ENCODE results near the gene IFNA17.
"Not testable (repeated sequence)": the region's sequence is repeated elsewhere in the genome, so short reads cannot be mapped to it uniquely, and the experiment has no call there.

IFNA17 gene

GRCh38 chr9:21228122-21228521, at the start of gene IFNA17:
Gene IFNA17, minus strand, starts transcription at chr9:21228222. Its CDS starts 49 bp downstream, at chr9:21228173.
- peak in 1 of 3 donors; percentile 0 for DNase-seq

DNA sequence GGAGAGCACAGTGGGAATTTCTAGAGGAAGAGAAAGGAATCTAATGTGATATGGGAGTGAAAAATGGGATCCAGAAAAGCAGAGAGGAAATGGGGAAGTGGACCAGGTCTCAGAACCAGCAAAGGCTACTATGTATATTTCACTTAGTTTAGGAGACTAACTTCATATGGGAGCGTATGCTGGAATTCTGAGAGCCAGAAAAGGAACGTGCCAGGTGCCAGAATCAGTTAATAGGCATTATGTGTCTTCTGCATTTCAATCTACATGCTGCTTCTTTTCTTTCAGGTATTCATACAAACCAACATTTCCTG, 40.3 kb upstream of the IFNA17 start:
- no peak for DNase-seq

DNA sequence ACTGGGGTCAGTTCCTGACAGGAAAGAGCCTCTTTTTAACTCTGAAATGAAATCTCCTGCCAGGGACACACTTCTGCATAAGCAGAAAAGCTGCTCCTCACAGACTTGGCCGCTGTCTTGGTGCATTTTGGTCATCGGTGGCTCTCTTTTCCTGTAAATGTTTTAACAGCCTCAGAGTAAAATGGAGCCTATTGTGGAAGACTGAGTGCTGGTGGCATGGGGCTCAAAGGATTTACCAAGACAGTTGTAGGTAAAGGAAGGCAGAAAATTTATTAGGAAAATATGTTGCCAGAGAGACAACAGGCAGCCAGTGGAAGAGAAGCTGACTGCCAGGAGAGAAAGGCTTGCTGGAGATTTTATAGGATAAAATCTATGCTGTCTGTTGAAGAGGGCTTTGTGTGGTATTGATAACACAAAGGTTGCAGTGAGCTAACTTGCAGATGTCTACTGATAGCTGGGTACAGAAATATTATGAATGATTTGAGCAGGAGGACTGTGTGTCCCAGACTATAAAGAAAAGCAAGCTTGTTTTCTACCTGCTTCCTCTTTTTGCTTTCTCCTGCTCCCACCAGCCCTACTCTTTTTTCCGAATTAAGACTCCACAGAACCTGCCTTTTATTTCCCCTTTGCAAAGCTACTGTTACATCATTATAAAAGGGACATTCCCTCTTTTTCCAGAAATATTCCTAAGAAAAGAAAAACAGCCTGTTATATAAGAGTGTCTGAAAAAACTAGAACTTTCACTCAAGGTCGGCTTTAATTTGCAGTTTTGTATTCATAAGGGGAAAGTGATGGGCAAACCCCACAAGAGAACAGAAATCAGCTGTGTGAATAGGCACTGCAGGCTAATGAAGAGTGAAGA, 39.7 kb upstream of the IFNA17 start:
- peak in 1 of 3 donors; percentile 7 for DNase-seq

GRCh38 chr9:21266733-21267484, 38.9 kb upstream of the IFNA17 start:
- no peak for DNase-seq

DNA sequence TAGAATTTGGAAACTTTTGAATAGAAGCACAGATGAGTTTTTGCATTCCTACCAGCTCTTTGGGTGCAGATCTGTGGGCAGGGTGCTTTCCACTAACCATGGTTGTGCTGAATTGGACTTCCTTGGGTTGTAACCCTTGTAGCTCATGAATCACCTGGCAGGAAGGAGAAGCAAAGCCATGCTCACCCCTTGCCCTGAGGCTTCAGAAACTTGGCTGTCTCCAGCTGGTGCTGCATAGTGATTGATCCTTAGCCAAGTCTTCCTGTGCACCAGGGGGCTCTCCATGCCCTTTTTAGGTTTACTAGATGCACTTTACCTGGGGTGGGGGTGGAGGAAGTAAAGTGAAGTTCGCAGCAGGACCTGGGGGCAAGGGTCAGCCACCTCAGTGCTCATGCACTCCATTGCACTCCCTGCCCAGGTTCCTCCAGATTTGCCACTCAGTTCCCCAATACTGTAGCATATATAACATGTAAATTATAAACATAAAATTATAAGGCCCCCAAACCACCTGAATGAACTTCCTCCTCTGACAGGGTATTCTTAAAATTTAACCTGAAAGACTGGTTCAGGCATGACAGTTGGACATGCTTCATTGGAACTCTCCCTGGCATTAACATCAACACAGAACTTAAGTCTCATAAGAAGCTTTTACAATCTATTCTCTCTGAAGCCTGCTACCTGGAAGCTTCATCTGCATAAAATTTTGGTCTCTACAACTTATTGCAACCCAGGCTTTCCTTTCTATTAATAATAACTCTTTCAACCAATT, 37.6 kb upstream of the IFNA17 start:
- DNase-seq = no peak

- DNase-seq = no peak
Observed at GRCh38 chr9:21255538-21256212, 27.7 kb upstream of the IFNA17 start.

- peak; percentile 82 to 90 (median 88) for DNase-seq
Observed at GRCh38 chr9:21252721-21253547, 24.9 kb upstream of the IFNA17 start.

- DNase-seq = no peak
Observed at GRCh38 chr9:21251638-21252037, 23.6 kb upstream of the IFNA17 start.

GRCh38 chr9:21251190-21251589, 23.2 kb upstream of the IFNA17 start:
- DNase-seq = no peak

- peak in 2 of 3 donors; percentile 55 to 66 for DNase-seq
Observed at GRCh38 chr9:21244836-21245235, 16.8 kb upstream of the IFNA17 start.

DNA sequence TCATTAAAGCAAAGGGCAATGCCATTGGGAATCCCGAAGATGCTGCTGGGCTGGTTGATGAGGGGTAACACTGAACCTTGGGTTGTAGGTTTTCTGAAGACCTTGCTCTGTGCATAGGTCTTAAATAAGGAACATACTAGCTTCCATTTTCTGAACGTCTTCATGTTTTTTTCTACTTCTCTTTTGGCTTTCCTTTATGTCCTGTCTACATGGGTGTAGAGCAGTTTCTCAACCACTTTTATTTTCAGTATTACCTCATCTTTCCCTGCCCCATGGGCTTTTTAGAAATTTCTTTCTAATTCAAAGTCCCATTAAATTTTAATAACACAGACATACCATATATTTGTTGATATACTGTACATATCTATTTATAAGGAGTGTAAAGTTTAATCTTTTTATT, 11.9 kb upstream of the IFNA17 start, which contains the start of gene IFNA14:
IFNA14 (minus strand) TSS at position 95 of the 400 bp plus-strand sequence; CDS start at position 25, 70 bp downstream.
- peak; percentile 35 to 67 (median 66) for DNase-seq

GRCh38 chr9:21236360-21236714, 8.3 kb upstream of the IFNA17 start:
- DNase-seq = not testable (repeated sequence)

GRCh38 chr9:21235468-21236359, 7.7 kb upstream of the IFNA17 start:
- DNase-seq = peak; percentile 72 to 87 (median 81)

DNA sequence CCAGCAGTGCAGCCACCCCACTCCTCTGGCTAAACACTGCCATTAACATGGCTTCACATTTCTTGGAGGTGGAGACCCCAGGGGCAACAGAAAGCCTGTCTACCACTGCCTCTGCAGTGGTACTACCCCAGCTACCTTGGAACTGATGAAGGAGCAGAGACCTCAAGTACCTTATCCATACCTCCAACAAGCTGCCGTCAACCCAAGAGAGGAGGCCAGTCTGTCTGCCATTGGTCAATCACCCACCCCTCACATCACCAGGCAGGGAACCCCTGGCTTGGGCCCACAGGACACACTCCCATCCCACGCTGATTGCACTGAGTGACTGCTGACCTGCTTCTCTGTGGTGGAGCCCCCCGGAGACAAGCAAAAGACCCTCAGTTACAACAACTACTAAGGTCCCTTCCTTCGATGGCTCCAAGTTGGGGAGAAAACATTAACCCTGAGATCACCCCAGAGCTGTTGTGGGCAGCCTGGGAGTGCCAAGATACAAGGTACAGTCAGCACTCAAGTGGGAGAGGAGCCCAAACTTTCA, 6.2 kb upstream of the IFNA17 start:
- DNase-seq = no peak

GRCh38 chr9:21233258-21233657, 5.2 kb upstream of the IFNA17 start:
- DNase-seq = no peak

DNA sequence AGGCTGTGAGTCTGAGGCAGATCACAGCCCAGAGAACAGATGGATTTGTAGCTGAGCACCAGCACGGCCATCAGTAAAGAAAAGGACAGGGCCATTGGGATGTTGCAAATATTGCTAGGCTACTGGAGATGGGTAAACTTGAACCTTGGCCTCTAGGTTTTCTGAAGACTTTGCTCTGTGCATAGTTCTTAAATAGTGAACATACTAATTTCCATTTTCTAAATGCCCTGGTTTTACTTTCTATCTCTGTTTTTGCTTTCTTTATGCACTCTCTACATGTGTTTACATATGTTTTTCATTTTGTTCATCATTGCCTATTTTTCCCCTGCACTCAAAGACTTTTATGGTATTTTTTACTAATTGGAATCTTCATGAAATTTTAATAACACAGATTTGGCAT, 10.8 kb downstream of the IFNA17 start, which contains the start of gene IFNA16:
IFNA16 (minus strand) TSS at position 101 of the 400 bp plus-strand sequence; CDS start at position 95, 6 bp downstream.
- not testable (repeated sequence) for DNase-seq

GRCh38 chr9:21213411-21214326, 14.4 kb downstream of the IFNA17 start:
- peak; percentile 39 to 61 (median 54) for DNase-seq

GRCh38 chr9:21212160-21212559, 15.9 kb downstream of the IFNA17 start:
- not testable (repeated sequence) for DNase-seq

DNA sequence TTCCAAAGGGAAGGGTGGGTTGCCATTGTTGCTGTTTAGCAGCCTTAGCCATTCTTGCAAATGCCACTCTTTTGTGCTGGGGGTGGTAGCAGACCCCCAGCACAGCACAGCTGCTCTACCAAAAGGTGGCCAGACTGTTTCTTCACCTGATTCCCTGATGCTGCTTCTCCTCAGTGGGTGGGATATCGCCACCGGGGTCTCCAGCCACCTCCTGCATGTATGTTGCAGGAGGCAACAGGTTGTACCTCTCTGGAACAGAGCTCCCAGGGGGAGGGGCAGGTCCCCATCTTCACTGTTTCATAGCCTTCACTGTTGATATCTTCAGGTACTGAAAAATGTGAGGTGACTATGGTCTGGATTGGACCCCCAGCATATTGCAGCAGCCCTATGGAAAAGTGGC, 17.2 kb downstream of the IFNA17 start:
- not testable (repeated sequence) for DNase-seq
